Cardiac muscle cell (in vitro differentiated cells and primary cell): Measurements from ENCODE around the gene GAS2L3. TPM values are rescaled to one million over a fixed set of nuclear protein-coding genes. Genes with fewer than 3 reads are reported as not detected.

Experiments used
- DNase-seq, 2 donors: peaks; one replicate each; pipeline versions ENCODE4 v3.0.0 to v3.0.0-alpha.2; 2010 to 2017; ENCODE audit warnings: low read depth in 1 of 2, low spot score in 1 of 2
- H3K27ac ChIP-seq: fragments of 200-600 bp; sonication (generic); 2 replicates; pipeline ENCODE4 v1.5.1; 2016
- H3K27me3 ChIP-seq: fragments of 200-600 bp; sonication (generic); 2 replicates; pipeline ENCODE4 v1.6.0; 2016; ENCODE audit warnings: control low read depth
- H3K36me3 ChIP-seq: fragments of 200-600 bp; sonication (generic); 2 replicates; pipeline ENCODE4 v1.5.1; 2016; ENCODE audit warnings: control low read depth
- H3K4me1 ChIP-seq: fragments of 200-600 bp; sonication (generic); 2 replicates; pipeline ENCODE4 v1.8.1; 2017; ENCODE audit warnings: low read depth, mild to moderate bottlenecking, mixed run types
- H3K4me3 ChIP-seq: fragments of 200-600 bp; sonication (generic); 2 replicates; pipeline ENCODE4 v1.5.1; 2016; ENCODE audit warnings: mild to moderate bottlenecking
- H3K9me3 ChIP-seq: fragments of 200-600 bp; sonication (generic); 2 replicates; pipeline ENCODE4 v1.5.1; 2017; ENCODE audit warnings: low read depth, mild to moderate bottlenecking, control low read depth
- CTCF ChIP-seq: IDR thresholded peaks from 2 replicates; pipeline ENCODE4 v1.5.1; 2012; ENCODE audit warnings: low read depth, mild to moderate bottlenecking, low read length
- polyA plus RNA-seq: library from polyadenylated mRNA; unstranded; fragments of >200 nt; fragmentation: Nextera tagmentation; extraction: Ambion mirVana; gene quantifications from 2 replicates; pipeline ENCODE4 v1.2.1, GENCODE V29; 2016
- total RNA-seq: library from RNA; depleted of rRNA; stranded (reverse); fragments of >200 nt; gene quantifications from 2 replicates; pipeline ENCODE4 v1.2.3, GENCODE V29; 2016

Gene GAS2L3
- total and polyA plus RNA-seq, 2 experiments from 2014 or later = 0.07 to 13.9 TPM

DNA sequence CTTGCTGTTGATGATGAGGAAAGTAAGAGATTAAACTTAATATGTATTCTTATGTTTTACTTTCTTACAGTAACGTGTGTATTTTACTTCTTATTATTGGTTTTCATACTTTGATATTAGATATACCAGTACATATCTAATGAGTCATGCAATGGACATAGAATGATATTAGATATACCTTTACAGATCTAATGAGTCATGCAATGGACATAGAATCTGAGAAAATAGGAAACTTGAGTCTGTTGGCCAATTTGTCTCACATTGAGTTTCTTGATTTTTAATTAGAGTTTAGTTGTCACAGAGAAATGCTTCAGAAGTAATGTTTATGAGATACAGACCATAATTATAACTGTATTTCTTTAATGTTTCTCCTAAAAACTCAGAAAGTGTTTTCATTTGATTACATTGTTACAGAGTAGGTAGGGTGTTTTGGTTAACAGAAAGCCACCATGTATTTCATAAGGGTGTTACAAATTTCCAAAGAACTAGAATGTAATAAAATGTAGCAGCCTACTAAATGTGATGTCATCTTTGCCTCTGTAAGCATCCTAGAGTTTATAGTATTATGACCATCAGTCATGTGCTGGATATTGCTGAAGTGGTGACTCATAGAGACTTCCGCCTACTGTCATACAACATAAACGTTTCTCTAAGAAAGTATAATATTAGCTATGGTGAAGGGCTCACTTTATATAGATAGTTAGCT, 3.0 kb downstream of the GAS2L3 start:
- Histone ChIP-seq H3K27me3 (peaks cover 20% of the 10 kb centered on the region), H3K4me3 (no peak overlapping the region), H3K36me3 (no peaks in the 10 kb centered on the region), H3K4me1 (no peaks in the 10 kb centered on the region), H3K9me3 (no peaks in the 10 kb centered on the region), H3K27ac (no peak overlapping the region)
- no peak for TF ChIP-seq CTCF
- peak in 1 of 2 donors; percentile 83 for DNase-seq

GRCh38 chr12:100578923-100579322, 5.4 kb downstream of the GAS2L3 start:
- Histone ChIP-seq H3K27me3 (peaks cover 6% of the 10 kb centered on the region), H3K9me3 (no peaks in the 10 kb centered on the region), H3K4me3 (no peak overlapping the region), H3K36me3 (no peaks in the 10 kb centered on the region), H3K4me1 (no peaks in the 10 kb centered on the region), H3K27ac (no peak overlapping the region)
- no peak for TF ChIP-seq CTCF
- DNase-seq = no peak

DNA sequence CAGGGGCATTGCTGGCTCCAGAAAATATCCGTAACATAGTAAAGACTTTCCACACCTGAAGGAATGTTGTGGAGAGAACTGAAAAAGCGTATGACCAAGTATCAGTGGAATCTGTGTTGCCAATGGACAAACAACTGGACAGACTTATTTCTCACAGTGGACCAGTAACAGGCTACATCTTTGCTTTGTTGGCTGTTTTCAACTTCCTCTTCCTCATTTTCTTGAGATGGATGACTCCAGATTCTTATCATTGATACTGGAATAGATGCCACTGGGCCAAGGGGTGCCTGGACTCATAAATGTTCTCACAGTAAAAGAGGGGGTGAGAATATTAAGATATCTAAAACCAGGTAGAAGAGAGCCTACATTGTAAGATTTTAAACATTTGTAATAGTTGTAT, 6.4 kb downstream of the GAS2L3 start:
- Histone ChIP-seq H3K9me3 (no peaks in the 10 kb centered on the region), H3K4me1 (no peaks in the 10 kb centered on the region), H3K36me3 (no peaks in the 10 kb centered on the region), H3K27me3 (peaks cover 3% of the 10 kb centered on the region), H3K27ac (no peak overlapping the region), H3K4me3 (no peak overlapping the region)
- no peak for TF ChIP-seq CTCF
- no peak for DNase-seq

DNA sequence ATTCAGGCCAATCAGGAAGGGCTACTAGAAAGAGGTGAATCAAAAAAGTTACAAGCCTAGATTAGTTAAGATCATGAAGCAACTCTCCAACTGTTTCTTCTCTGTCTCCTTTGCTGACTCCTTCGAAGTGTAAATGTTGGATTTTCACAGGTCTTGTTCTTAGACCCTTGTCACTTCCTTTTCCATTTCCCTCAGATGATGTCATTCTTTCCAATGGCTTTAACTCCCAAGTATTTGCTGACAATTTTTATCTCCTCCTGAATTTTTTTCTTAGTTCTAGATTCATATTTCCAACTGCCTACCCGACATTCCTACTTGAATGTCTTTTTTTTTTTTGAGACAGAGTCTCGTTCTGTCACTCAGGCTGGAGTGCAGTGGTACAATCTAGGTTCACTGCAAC, 10.8 kb downstream of the GAS2L3 start:
- H3K27me3 ChIP-seq = no peaks in the 10 kb centered on the region
- H3K4me1 ChIP-seq = no peaks in the 10 kb centered on the region
- H3K36me3 ChIP-seq = no peaks in the 10 kb centered on the region
- no peak overlapping the region for H3K4me3 ChIP-seq
- no peaks in the 10 kb centered on the region for H3K9me3 ChIP-seq
- peak in 1 of 2 donors; percentile 10 for DNase-seq
- H3K27ac ChIP-seq = no peak overlapping the region
- TF ChIP-seq CTCF = no peak

GRCh38 chr12:100591979-100592378, 18.5 kb downstream of the GAS2L3 start:
- no peak for DNase-seq
- no peak for TF ChIP-seq CTCF

More at GRCh38 chr12:100591979-100592378, 18.5 kb downstream of the GAS2L3 start:
- Histone ChIP-seq H3K9me3 (no peaks in the 10 kb centered on the region), H3K36me3 (no peaks in the 10 kb centered on the region), H3K4me3 (no peak overlapping the region), H3K27ac (no peak overlapping the region), H3K4me1 (no peaks in the 10 kb centered on the region), H3K27me3 (no peaks in the 10 kb centered on the region)
